HG02981 (cell line): ENCODE measurements around the gene RAET1E.
"Not testable (repeated sequence)": the region's sequence is repeated elsewhere in the genome, so short reads cannot be mapped to it uniquely, and the experiment has no call there.

Experiments
- ATAC-seq: cut with Tn5 transposase; IDR thresholded peaks from one replicate; pipeline ENCODE4 v1.9.1; 2021; ENCODE audit warnings: mild to moderate bottlenecking, moderate library complexity; ENCODE audit not compliant: unreplicated experiment

Gene RAET1E

GRCh38 chr6:149897855-149898744, at the start of gene RAET1E:
Gene RAET1E, minus strand, starts transcription at chr6:149898113. Its CDS starts 7,212 bp downstream, at chr6:149890901.
- ATAC-seq: no peak

GRCh38 chr6:149947533-149947932, 49.6 kb upstream of the RAET1E start:
- ATAC-seq: not testable (repeated sequence)

DNA sequence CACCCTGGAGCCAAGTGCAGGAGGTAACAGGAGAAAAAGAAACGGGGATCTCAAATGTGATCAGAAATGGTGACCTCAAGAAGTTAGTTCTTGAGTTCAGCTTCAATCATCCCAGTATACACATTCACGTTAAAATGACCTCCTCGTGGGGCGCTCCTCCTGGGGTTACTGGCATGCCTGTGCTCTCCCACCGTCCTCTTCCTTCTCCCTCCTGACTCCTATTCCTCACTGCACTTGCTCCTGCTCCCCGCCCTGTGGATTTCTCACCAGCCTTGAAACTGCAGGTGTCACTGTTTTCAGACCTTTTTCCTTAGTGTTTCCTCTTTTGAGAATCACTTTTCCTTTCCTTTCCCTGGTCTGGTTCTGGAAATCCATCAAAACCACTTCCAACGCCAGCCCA, 48.7 kb upstream of the RAET1E start:
- ATAC-seq: not testable (repeated sequence)

DNA sequence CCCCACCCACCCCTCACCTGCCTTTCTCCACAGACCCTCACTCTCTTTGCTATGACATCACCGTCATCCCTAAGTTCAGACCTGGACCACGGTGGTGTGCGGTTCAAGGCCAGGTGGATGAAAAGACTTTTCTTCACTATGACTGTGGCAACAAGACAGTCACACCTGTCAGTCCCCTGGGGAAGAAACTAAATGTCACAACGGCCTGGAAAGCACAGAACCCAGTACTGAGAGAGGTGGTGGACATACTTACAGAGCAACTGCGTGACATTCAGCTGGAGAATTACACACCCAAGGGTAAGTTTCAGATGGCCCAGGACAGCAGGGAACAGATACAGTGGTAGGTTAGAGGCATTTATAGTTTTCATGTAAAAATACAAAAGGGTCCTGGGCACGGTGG, 47.4 kb upstream of the RAET1E start:
- ATAC-seq: not testable (repeated sequence)

GRCh38 chr6:149943321-149943720, 45.4 kb upstream of the RAET1E start:
- ATAC-seq: not testable (repeated sequence)

GRCh38 chr6:149942461-149942829, 44.5 kb upstream of the RAET1E start:
- ATAC-seq: no peak

DNA sequence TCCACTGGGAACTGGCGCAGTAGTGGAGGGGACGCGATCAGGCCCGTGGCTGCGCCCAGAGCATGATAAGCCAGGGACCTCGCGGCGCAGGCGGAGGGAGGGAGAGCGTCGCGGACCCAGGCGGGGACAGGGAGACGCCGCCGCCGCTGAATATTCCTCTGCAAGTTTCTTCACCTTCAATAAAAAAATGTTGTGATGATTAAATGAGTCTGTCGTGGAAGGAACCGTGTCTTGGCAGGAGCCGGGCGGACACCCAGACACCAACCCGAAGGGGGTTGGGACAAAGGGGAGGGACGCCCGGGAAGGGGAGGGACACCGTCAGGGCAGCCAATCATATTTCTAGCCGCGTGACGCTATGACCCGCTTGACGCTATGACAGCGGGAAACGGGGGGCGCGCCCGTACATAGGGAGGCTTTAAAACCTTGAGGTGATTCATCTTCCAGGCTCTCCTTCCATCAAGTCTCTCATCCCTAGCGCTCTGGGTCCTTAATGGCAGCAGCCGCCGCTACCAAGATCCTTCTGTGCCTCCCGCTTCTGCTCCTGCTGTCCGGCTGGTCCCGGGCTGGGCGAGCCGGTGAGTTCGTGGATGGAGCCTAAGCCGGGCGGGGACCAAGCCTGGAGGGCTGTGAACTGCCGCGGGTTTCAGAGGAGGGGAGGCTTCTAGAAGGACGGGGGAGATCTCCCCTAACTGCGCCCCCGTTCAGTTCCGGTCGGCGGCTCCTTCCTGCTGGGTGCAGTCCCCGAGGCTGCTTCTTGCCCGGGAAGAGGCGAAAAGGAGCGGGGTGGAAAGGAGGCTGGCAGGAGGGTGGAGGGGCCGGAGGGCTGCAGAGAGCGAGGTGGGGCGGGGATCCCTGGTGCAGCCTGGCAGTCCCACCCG, 43.9 kb upstream of the RAET1E start, which contains the start of gene ULBP2:
TSS of gene ULBP2 (plus strand) at position 432 of the 878 bp plus-strand sequence. CDS start at position 491, 59 bp downstream.
- ATAC-seq: no peak

- ATAC-seq: no peak
Observed at GRCh38 chr6:149940672-149940982, 42.7 kb upstream of the RAET1E start.

- ATAC-seq: no peak
Observed at GRCh38 chr6:149939909-149940671, 42.2 kb upstream of the RAET1E start.

DNA sequence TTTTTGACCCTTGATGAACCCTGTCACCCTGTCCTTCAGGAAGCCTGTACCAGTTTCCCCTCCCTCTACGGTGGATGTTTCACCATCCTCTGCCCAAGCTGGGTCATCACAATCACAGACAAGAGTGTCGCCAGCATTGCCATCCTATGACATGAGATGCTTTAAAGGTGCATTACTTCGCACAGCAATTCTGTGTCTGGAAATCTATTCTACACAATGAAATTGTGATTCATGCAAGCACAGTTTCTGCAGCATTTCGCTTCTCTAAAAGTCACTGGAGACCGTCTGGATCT, 41.4 kb upstream of the RAET1E start:
- ATAC-seq: no peak

DNA sequence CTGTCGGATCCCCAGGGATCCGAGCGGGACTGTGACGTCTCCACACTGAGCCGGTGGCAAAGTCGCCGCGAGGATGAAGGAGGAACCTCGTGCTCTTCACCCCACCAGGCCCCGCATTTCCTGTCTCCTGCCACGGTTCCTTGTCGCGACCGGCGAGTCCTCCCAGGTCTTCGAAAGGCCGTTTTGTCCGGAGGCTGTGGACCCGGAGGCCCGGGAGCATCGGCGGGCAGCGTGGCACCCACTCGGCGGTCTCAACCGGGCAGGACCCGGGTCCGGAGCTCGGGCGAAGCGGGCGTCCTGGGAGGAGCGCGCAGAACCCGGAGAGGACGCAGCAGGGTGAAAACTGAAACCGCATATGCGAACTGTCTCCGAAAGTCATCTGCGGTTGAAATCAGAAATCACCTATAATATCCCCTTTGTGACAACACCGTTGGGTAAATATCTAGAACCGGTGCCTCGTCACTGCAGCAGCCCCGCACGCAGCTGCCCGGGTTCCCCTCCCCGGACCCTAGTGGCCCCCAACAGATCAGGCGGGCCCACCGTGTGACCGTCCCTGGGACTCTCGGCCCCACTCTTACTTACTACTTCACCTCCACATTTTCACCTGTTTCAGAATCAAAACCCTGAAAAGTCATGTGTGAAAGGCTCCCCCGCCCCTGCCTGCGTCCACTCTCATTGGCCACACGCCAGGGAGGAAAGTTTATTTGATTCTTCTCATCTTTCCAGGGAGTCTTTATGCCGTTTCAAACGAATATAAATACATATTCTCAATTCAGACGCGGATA, 40.9 kb upstream of the RAET1E start:
- ATAC-seq: peak; percentile 87

- ATAC-seq: not testable (repeated sequence)
Observed at GRCh38 chr6:149938013-149938570, 40.2 kb upstream of the RAET1E start.

- ATAC-seq: no peak
Observed at GRCh38 chr6:149936743-149937142, 38.8 kb upstream of the RAET1E start.

- ATAC-seq: no peak
Observed at GRCh38 chr6:149935668-149936067, 37.8 kb upstream of the RAET1E start.

- ATAC-seq: no peak
Observed at GRCh38 chr6:149935246-149935645, 37.3 kb upstream of the RAET1E start.

GRCh38 chr6:149934249-149935156, 36.6 kb upstream of the RAET1E start:
- ATAC-seq: no peak

GRCh38 chr6:149933461-149933860, 35.5 kb upstream of the RAET1E start:
- no peak for ATAC-seq

- ATAC-seq: no peak
Observed at GRCh38 chr6:149933036-149933435, 35.1 kb upstream of the RAET1E start.

- no peak for ATAC-seq
Observed at GRCh38 chr6:149931501-149931900, 33.6 kb upstream of the RAET1E start.
